ENCODE measurements around the gene ZDHHC1.
"Not testable (repeated sequence)": the region's sequence is repeated elsewhere in the genome, so short reads cannot be mapped to it uniquely, and the experiment has no call there.

Gene ZDHHC1

DNA sequence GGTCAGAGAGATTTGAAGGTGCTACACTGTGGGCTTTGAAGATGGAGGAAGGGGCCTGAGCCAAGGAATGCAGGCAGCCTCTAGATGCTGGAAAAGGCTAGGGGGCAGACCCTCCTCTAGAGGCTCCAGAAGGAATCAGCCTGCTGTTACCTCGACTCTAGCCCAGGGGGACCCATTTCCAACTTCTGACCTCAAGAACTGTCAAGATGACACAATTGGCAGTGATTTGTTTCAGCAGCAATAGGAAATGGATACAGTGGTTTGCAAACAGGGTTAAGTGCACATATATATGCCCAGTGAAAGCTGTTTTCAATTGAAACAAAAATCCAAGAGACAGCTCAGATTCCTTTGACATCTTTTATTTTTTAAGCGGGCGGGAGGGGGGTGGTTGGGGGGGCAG, 3.7 kb upstream of the ZDHHC1 start:
- H3K9ac ChIP-seq (ENCODE audit: low read depth, low read length, poor library complexity, severe bottlenecking): no peak overlapping the region
- no peak overlapping the region for H3K4me3 ChIP-seq (ENCODE audit: low read length, poor library complexity, severe bottlenecking)
- no peaks in the 10 kb centered on the region for H4K20me1 ChIP-seq (ENCODE audit: insufficient read depth, low read length, poor library complexity, severe bottlenecking)
- no peak overlapping the region for H3K4me2 ChIP-seq (ENCODE audit: low read depth, low read length, poor library complexity, severe bottlenecking)
- H3K4me1 ChIP-seq (ENCODE audit: insufficient read depth, low read length, poor library complexity, severe bottlenecking): no peaks in the 10 kb centered on the region
- TF ChIP-seq, protein P1, sequence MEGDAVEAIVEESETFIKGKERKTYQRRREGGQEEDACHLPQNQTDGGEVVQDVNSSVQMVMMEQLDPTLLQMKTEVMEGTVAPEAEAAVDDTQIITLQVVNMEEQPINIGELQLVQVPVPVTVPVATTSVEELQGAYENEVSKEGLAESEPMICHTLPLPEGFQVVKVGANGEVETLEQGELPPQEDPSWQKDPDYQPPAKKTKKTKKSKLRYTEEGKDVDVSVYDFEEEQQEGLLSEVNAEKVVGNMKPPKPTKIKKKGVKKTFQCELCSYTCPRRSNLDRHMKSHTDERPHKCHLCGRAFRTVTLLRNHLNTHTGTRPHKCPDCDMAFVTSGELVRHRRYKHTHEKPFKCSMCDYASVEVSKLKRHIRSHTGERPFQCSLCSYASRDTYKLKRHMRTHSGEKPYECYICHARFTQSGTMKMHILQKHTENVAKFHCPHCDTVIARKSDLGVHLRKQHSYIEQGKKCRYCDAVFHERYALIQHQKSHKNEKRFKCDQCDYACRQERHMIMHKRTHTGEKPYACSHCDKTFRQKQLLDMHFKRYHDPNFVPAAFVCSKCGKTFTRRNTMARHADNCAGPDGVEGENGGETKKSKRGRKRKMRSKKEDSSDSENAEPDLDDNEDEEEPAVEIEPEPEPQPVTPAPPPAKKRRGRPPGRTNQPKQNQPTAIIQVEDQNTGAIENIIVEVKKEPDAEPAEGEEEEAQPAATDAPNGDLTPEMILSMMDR (conservative IDR thresholded peaks at IDR 0.05; ENCODE audit: low read length): no peak
- TF ChIP-seq EZH2phosphoT487 (IDR thresholded peaks at IDR 0.05; ENCODE audit: borderline replicate concordance): no peak
- H3K9me3 ChIP-seq (ENCODE audit: insufficient read depth, low read depth, low read length): no peaks in the 10 kb centered on the region
- H3K36me3 ChIP-seq (ENCODE audit: insufficient read depth, low read length): no peaks in the 10 kb centered on the region
- no peak overlapping the region for H2AFZ ChIP-seq (ENCODE audit: low read length)
- H3F3A ChIP-seq (ENCODE audit: low read depth): no peaks in the 10 kb centered on the region
- no peaks in the 10 kb centered on the region for H3K79me2 ChIP-seq (ENCODE audit: insufficient read depth, low read length)
- no peaks in the 10 kb centered on the region for H3K9me2 ChIP-seq (replicated peaks; ENCODE audit: low read depth, low read length)
- H3K27me3 ChIP-seq (ENCODE audit: insufficient read depth, low read length, poor library complexity, severe bottlenecking): no peaks in the 10 kb centered on the region

DNA sequence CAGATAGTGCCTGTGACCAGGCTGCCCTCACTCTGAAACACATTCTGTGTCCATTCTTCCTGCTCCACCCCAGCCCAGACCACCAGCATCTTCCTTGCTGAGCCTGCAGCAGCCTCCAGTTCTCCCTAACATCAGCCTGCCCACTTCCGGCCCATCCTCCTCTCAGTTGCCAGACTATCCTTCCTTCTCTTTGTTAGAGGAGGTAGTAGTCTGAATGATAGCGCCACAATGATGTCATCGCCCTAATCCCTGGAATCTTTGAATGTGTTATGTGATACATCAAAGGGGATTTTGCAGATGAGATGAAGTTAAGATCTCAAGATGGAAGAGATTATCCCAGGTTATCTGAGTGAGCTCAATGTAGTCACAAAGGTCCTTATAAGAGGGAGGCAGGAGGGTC, 3.2 kb upstream of the ZDHHC1 start:
- H3K9ac ChIP-seq (ENCODE audit: low read depth, low read length, poor library complexity, severe bottlenecking): no peak overlapping the region
- H2AFZ ChIP-seq (ENCODE audit: low read length): no peak overlapping the region
- no peaks in the 10 kb centered on the region for H3K9me3 ChIP-seq (ENCODE audit: insufficient read depth, low read depth, low read length)
- no peak overlapping the region for H3K4me2 ChIP-seq (ENCODE audit: low read depth, low read length, poor library complexity, severe bottlenecking)
- no peak for TF ChIP-seq EZH2phosphoT487 (IDR thresholded peaks at IDR 0.05; ENCODE audit: borderline replicate concordance)
- TF ChIP-seq, protein P1 (conservative IDR thresholded peaks at IDR 0.05; ENCODE audit: low read length): no peak
- H3K27me3 ChIP-seq (ENCODE audit: insufficient read depth, low read length, poor library complexity, severe bottlenecking): no peaks in the 10 kb centered on the region
- H3F3A ChIP-seq (ENCODE audit: low read depth): no peaks in the 10 kb centered on the region
- H3K4me3 ChIP-seq (ENCODE audit: low read length, poor library complexity, severe bottlenecking): no peak overlapping the region
- no peaks in the 10 kb centered on the region for H3K9me2 ChIP-seq (replicated peaks; ENCODE audit: low read depth, low read length)
- no peaks in the 10 kb centered on the region for H4K20me1 ChIP-seq (ENCODE audit: insufficient read depth, low read length, poor library complexity, severe bottlenecking)
- H3K79me2 ChIP-seq (ENCODE audit: insufficient read depth, low read length): no peaks in the 10 kb centered on the region
- no peaks in the 10 kb centered on the region for H3K4me1 ChIP-seq (ENCODE audit: insufficient read depth, low read length, poor library complexity, severe bottlenecking)
- H3K36me3 ChIP-seq (ENCODE audit: insufficient read depth, low read length): no peaks in the 10 kb centered on the region

DNA sequence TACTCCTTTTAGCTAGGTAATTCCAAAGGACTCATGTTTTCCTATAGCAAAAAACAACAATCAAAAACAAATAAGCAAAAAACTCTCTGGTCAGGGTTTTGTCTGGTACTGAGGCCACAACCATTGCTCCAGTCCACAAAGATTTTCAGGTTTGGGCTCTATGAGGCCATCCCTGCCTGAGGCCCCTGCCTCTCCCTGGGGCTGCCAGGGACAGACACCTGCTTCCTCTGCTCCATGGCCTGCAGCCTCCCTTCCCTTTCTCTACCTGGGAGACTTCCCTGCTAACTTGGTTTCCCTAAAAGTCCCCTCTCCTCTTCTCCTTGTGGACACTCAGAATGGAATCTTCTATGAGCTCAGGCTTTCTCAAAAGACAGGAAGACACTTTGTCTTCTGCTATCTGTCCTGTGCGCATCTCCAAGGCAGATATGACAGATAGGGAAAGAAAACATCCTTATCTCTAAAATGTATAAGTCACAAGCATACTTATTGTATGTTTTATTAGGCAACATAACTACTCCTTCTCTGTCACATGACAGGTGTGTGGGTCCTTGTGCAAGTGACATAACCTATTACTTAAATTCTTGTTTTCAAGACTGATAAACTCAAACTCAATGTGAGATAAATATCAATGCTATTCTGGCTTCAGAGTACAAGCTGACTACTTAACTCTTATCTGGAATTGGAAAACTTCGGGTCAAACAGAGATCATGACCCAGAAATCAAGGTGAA, 1.2 kb upstream of the ZDHHC1 start:
- Histone ChIP-seq H4K20me1 (ENCODE audit: insufficient read depth, low read length, poor library complexity, severe bottlenecking) (no peaks in the 10 kb centered on the region), H3K9me2 (replicated peaks; ENCODE audit: low read depth, low read length) (no peaks in the 10 kb centered on the region), H3K27me3 (ENCODE audit: insufficient read depth, low read length, poor library complexity, severe bottlenecking) (no peaks in the 10 kb centered on the region), H3K4me2 (ENCODE audit: low read depth, low read length, poor library complexity, severe bottlenecking) (no peak overlapping the region), H3K4me1 (ENCODE audit: insufficient read depth, low read length, poor library complexity, severe bottlenecking) (no peaks in the 10 kb centered on the region), H3K9me3 (ENCODE audit: insufficient read depth, low read depth, low read length) (no peaks in the 10 kb centered on the region), H2AFZ (ENCODE audit: low read length) (peak overlapping the region; percentile 32; the same call in 1 of the 2 replicates), H3K79me2 (ENCODE audit: insufficient read depth, low read length) (no peaks in the 10 kb centered on the region), H3K36me3 (ENCODE audit: insufficient read depth, low read length) (no peaks in the 10 kb centered on the region), H3K9ac (ENCODE audit: low read depth, low read length, poor library complexity, severe bottlenecking) (no peak overlapping the region), H3F3A (ENCODE audit: low read depth) (no peaks in the 10 kb centered on the region), H3K4me3 (ENCODE audit: low read length, poor library complexity, severe bottlenecking) (no peak overlapping the region)
- no peak for TF ChIP-seq EZH2phosphoT487 (IDR thresholded peaks at IDR 0.05; ENCODE audit: borderline replicate concordance)
- TF ChIP-seq, protein P1 (conservative IDR thresholded peaks at IDR 0.05; ENCODE audit: low read length): no peak

GRCh38 chr16:67415421-67415820, 856 bp downstream of the ZDHHC1 start:
- peak overlapping the region; percentile 69 for H3K4me2 ChIP-seq (ENCODE audit: low read depth, low read length, poor library complexity, severe bottlenecking)
- not testable (repeated sequence) for H3K9ac ChIP-seq (ENCODE audit: low read depth, low read length, poor library complexity, severe bottlenecking); H2AFZ ChIP-seq (ENCODE audit: low read length)

More at GRCh38 chr16:67415421-67415820, 856 bp downstream of the ZDHHC1 start:
- not testable (repeated sequence) for H4K20me1 ChIP-seq (ENCODE audit: insufficient read depth, low read length, poor library complexity, severe bottlenecking); H3K36me3 ChIP-seq (ENCODE audit: insufficient read depth, low read length); H3K79me2 ChIP-seq (ENCODE audit: insufficient read depth, low read length); H3K9me2 ChIP-seq (replicated peaks; ENCODE audit: low read depth, low read length); H3K4me1 ChIP-seq (ENCODE audit: insufficient read depth, low read length, poor library complexity, severe bottlenecking); H3K27me3 ChIP-seq (ENCODE audit: insufficient read depth, low read length, poor library complexity, severe bottlenecking); H3K4me3 ChIP-seq (ENCODE audit: low read length, poor library complexity, severe bottlenecking); H3K9me3 ChIP-seq (ENCODE audit: insufficient read depth, low read depth, low read length); H3F3A ChIP-seq (ENCODE audit: low read depth)

Data from Loucy (cell line).